Adrenal gland (tissue), 12 donors: ENCODE measurements around the gene ARHGAP26. TPM values are rescaled to one million over a fixed set of nuclear protein-coding genes. Genes with fewer than 3 reads are reported as not detected.
A peak's percentile ranks its signal among the peaks of the same experiment; 100 is the strongest.

Experiments used
- DNase-seq, 7 donors: peaks; one replicate each; pipeline ENCODE4 v3.0.0-alpha.2; 2019 to 2020
- H3K27ac ChIP-seq, 5 donors: fragments of 200-600 bp; sonication (generic) in 4 of 5; 1 replicate in 3 of 5; 2 replicates in 2 of 5; pipeline versions ENCODE4 v1.5.1 to v1.8.0; 2016 to 2020; ENCODE audit warnings: mild to moderate bottlenecking in 1 of 5
- H3K27me3 ChIP-seq: fragments of 200-600 bp; 2 replicates; pipeline ENCODE4 v1.8.0; 2021
- H3K36me3 ChIP-seq, 2 donors: fragments of 200-600 bp; replicated peaks in 1 of 2; 1 replicate in 1 of 2; 2 replicates in 1 of 2; pipeline versions ENCODE4 v1.5.1 to v1.8.0; 2018 to 2022
- H3K4me1 ChIP-seq, 2 donors: fragments of 200-600 bp; replicated peaks in 1 of 2; 1 replicate in 1 of 2; 2 replicates in 1 of 2; pipeline versions ENCODE4 v1.5.1 to v1.8.0; 2018 to 2021
- H3K4me3 ChIP-seq, 4 donors: fragments of 200-600 bp; sonication (generic) in 3 of 4; one replicate each; pipeline ENCODE4 v1.5.1; 2016 to 2018
- H3K9me3 ChIP-seq, 3 donors: fragments of 200-600 bp; sonication (generic) in 1 of 3; replicated peaks in 1 of 3; 1 replicate in 2 of 3; 2 replicates in 1 of 3; pipeline versions ENCODE4 v1.5.1 to v1.8.0; 2016 to 2021
- POLR2A ChIP-seq, 2 donors: fragments of 450-650 bp; IDR thresholded peaks; one replicate each; pipeline ENCODE4 v1.6.1; 2017; ENCODE audit warnings: antibody characterized with exemption in 2 of 2, mild to moderate bottlenecking in 2 of 2, moderate library complexity in 1 of 2
- WGBS, 4 donors: extraction: QIAGEN DNeasy Blood & Tissue Kit in 2 of 4; methylation state at CpG; one replicate each; pipeline versions ENCODE4 v1.1.5 to v1.1.7; 2013 to 2017; 5-methylcytosine and 5-hydroxymethylcytosine counted together
- intact Hi-C, 2 donors: fragments of 100-400 bp; cut with DNase I; formaldehyde crosslinking; loops; one replicate each; pipeline versions ENCODE4 v1.14.1 to v1.15.0; 2022 to 2023
- polyA plus RNA-seq, 3 donors: library from polyadenylated mRNA; stranded (reverse); fragments of 200-250 nt in 2 of 3; fragments of 350-450 nt in 1 of 3; fragmentation: Illumina TruSeq in 1 of 3; extraction: RNeasy Lipid Tissue Mini Kit (QIAGEN cat#74804) in 1 of 3; gene quantifications; one replicate each; pipeline ENCODE4 v1.2.3, GENCODE V29; 2013 to 2014
- total RNA-seq, 9 donors: library from RNA; depleted of rRNA in 4 of 9; stranded (reverse); fragments of >200 nt in 4 of 9; fragments of 120-200 nt in 1 of 9; fragmentation: NEBNext Ultra II Directional in 1 of 9; extraction: Animal tissue kit (Norgen Biotek cat#: 25700) in 1 of 9; gene quantifications; one replicate each; pipeline versions ENCODE4 v1.1.0 to v1.2.4, GENCODE V29; 2013 to 2023
- TF ChIP-seq, protein P1 (sequence below), 6 experiments: fragments of 450-650 bp in 4 of 6; fragments of 200-600 bp in 2 of 6; sonication (generic) in 1 of 6; IDR thresholded peaks; 1 replicate in 5 of 6; 2 replicates in 1 of 6; pipeline versions ENCODE4 v1.5.1 to v1.8.0; 2016 to 2021; ENCODE audit warnings: antibody characterized with exemption in 6 of 6, mild to moderate bottlenecking in 2 of 6, moderate library complexity in 1 of 6
- donor health status: healthy with polysubstance abuse.
- donor health status: Bipolar disorder and iron deficiency.
- donor health status: DM: yes; HTN: yes; CAD: no.
- donor health status: DM: no; HTN: no; CAD: no.
- donor health status: DM: no; HTN: no; CAD: no.
- donor health status: DM: yes; HTN: yes; CAD: no.

ARHGAP26 gene
- total and polyA plus RNA-seq, 12 donors, result 3.0 to 21.7 (median 10.8) TPM

DNA sequence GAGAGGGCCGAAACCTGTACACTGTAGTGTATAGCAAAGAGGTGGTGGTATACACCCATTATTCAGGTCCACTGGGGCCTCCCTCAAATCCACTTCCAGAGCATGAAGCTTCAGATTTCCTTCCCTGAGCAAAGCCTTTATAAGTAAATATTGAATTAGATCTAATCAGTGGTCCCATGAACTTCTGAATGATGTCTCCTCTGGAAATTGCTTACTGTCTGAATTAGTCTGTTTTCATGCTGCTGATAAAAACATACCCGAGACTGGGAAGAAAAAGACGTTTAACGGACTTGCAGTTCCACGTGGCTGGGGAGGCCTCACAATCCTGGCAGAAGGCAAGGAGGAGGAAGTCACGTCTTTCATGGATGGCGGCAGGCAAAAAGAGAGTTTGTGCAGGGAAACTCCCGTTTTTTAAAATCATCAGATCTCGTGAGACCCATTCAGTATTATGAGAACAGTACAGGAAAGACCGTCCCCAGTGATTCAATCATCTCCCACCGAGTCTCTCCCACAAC lies 439.8 kb downstream of the ARHGAP26 start:
- no peaks in the 10 kb centered on the region for H3K9me3 ChIP-seq
- no peaks in the 10 kb centered on the region for H3K36me3 ChIP-seq
- H3K4me1 ChIP-seq, result no peaks in the 10 kb centered on the region
- DNase-seq, result no peak
- peak overlapping the region in 1 of 5 donors; percentile 11 for H3K27ac ChIP-seq
- intact Hi-C loops, result no loop called here
- H3K4me3 ChIP-seq, result no peak overlapping the region
- H3K27me3 ChIP-seq, result no peaks in the 10 kb centered on the region
- 87 to 94% (median 92%) methylated on average over 11 of the region's 11 CpGs for WGBS, 4 donors
- TF ChIP-seq, protein P1, sequence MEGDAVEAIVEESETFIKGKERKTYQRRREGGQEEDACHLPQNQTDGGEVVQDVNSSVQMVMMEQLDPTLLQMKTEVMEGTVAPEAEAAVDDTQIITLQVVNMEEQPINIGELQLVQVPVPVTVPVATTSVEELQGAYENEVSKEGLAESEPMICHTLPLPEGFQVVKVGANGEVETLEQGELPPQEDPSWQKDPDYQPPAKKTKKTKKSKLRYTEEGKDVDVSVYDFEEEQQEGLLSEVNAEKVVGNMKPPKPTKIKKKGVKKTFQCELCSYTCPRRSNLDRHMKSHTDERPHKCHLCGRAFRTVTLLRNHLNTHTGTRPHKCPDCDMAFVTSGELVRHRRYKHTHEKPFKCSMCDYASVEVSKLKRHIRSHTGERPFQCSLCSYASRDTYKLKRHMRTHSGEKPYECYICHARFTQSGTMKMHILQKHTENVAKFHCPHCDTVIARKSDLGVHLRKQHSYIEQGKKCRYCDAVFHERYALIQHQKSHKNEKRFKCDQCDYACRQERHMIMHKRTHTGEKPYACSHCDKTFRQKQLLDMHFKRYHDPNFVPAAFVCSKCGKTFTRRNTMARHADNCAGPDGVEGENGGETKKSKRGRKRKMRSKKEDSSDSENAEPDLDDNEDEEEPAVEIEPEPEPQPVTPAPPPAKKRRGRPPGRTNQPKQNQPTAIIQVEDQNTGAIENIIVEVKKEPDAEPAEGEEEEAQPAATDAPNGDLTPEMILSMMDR (IDR thresholded peaks at IDR 0.05), result no peak

DNA sequence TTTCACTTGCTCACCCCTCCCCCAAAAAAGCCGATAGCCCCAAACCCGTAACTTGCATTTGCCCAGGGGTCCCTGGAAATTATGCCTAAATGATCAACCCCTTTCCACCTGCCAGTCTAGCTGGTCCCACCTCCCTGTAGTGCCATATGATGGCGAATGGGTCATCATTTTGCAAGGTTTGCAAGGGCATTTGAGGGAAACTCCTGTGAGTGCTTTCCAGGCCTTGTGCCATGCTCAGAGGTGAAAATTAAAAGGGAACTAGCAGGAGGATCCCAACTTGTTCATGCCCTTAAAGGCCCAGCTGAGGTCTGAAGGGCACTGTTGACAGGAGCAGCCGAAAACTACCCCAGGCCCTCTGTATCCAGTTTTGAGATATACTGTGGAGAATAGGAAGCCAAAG lies 440.4 kb downstream of the ARHGAP26 start:
- intact Hi-C loops, result no loop called here
- WGBS, 4 donors, result 97 to 100% (median 98%) methylated on average over 4 of the region's 4 CpGs
- H3K27ac ChIP-seq, result no peak overlapping the region
- no peaks in the 10 kb centered on the region for H3K36me3 ChIP-seq
- no peaks in the 10 kb centered on the region for H3K4me1 ChIP-seq
- no peak for DNase-seq
- no peak overlapping the region for H3K4me3 ChIP-seq
- TF ChIP-seq, protein P1 (IDR thresholded peaks at IDR 0.05), result no peak
- no peak for TF ChIP-seq POLR2A (IDR thresholded peaks at IDR 0.05)
- H3K9me3 ChIP-seq, result no peaks in the 10 kb centered on the region
- no peaks in the 10 kb centered on the region for H3K27me3 ChIP-seq

DNA sequence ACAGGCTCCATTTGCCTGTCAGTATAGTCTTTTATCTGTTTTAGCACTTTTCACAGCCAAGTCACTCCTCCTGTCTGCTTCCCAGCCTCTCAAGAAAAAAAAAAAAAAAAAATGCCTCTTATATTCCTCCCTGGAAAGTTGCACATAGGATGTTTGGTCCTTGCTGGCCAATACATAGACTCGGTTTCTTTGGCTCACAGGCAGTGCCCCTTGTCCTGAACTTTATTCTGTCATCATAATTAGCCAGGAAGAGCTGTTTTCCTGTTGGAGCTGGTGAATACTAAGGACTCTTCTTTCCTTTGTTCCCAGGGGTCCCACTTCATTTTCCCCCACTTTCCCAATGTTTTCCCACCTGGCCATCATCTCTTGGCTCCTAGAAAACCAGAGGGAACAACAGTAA lies 442.1 kb downstream of the ARHGAP26 start:
- Histone ChIP-seq H3K27me3 (no peaks in the 10 kb centered on the region), H3K9me3 (no peaks in the 10 kb centered on the region), H3K4me1 (no peaks in the 10 kb centered on the region), H3K4me3 (no peak overlapping the region), H3K36me3 (no peaks in the 10 kb centered on the region), H3K27ac (no peak overlapping the region)
- WGBS, 4 donors, result 68 to 84% (median 78%) methylated on average over 1 of the region's 1 CpG
- DNase-seq, result no peak
- no peak for TF ChIP-seq POLR2A (IDR thresholded peaks at IDR 0.05)
- TF ChIP-seq, protein P1 (IDR thresholded peaks at IDR 0.05), result no peak
- intact Hi-C loops, result no loop called here

DNA sequence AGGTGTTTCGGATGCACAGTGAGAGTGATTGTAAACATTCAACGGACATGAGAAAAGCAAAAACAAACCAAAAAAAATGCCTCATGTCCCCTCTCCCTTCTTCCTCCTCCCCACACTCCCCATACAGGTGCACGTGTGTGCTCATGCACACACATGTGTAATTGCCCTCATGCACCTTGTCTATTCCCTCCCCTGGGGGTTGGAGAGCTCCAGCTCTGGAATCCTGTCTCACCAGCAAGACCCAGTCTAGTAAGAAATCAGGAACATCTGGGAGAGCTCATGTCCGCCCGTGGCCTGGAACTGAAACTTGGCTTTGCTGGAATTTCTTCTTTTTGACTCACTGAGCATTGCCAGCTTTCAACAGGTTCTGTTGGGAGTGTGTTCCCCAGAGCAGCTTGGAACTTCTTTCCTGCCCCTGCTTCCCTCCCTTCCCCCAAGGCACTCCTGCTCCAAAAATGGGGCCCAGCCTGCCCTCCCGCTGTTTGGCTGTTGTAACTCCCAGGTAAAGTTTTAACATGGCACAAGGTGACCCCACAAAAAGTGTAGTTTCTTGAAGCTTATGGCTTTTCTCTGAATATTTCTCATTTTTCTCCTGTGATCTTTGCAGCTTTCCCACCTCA lies 443.2 kb downstream of the ARHGAP26 start:
- DNase-seq, result no peak
- Histone ChIP-seq H3K36me3 (no peaks in the 10 kb centered on the region), H3K27ac (no peak overlapping the region), H3K27me3 (no peaks in the 10 kb centered on the region), H3K4me1 (no peaks in the 10 kb centered on the region), H3K9me3 (no peaks in the 10 kb centered on the region), H3K4me3 (no peak overlapping the region)
- WGBS, 4 donors, result 66 to 80% (median 76%) methylated on average over 6 of the region's 6 CpGs
- intact Hi-C loops, result no loop called here
- no peak for TF ChIP-seq POLR2A (IDR thresholded peaks at IDR 0.05)
- TF ChIP-seq, protein P1 (IDR thresholded peaks at IDR 0.05), result no peak
